Astrocyte of the spinal cord (primary cell): ENCODE measurements around the gene JDP2.

Source experiments
- DNase-seq: peaks from one replicate; pipeline ENCODE4 v3.0.0; 2011; ENCODE audit warnings: low read depth, low spot score
- H3K4me3 ChIP-seq: 2 replicates; pipeline ENCODE4 v1.5.1; 2011; ENCODE audit warnings: low read depth, mild to moderate bottlenecking, low read length, moderate library complexity
- in situ Hi-C: cut with HindIII; loops from 2 replicates; pipeline ENCODE4 v1.10.0; 2017; ENCODE audit warnings: low sequenced_read_pairs
- TF ChIP-seq, protein P1 (sequence below): IDR thresholded peaks from 2 replicates; pipeline ENCODE4 v1.5.1; 2012; ENCODE audit warnings: low read depth, mild to moderate bottlenecking, low read length, inconsistent platforms

The JDP2 gene

GRCh38 chr14:75445963-75446362, 18.1 kb downstream of the JDP2 start:
- no peak for DNase-seq
- in situ Hi-C loops: no loop called here
- TF ChIP-seq, protein P1, sequence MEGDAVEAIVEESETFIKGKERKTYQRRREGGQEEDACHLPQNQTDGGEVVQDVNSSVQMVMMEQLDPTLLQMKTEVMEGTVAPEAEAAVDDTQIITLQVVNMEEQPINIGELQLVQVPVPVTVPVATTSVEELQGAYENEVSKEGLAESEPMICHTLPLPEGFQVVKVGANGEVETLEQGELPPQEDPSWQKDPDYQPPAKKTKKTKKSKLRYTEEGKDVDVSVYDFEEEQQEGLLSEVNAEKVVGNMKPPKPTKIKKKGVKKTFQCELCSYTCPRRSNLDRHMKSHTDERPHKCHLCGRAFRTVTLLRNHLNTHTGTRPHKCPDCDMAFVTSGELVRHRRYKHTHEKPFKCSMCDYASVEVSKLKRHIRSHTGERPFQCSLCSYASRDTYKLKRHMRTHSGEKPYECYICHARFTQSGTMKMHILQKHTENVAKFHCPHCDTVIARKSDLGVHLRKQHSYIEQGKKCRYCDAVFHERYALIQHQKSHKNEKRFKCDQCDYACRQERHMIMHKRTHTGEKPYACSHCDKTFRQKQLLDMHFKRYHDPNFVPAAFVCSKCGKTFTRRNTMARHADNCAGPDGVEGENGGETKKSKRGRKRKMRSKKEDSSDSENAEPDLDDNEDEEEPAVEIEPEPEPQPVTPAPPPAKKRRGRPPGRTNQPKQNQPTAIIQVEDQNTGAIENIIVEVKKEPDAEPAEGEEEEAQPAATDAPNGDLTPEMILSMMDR: no peak
- H3K4me3 ChIP-seq: no peak overlapping the region

- H3K4me3 ChIP-seq: no peak overlapping the region
- in situ Hi-C loops: no loop called here
- TF ChIP-seq, protein P1: no peak
- no peak for DNase-seq
These were observed 18.6 kb downstream of the JDP2 start for GRCh38 chr14:75446447-75446846.

DNA sequence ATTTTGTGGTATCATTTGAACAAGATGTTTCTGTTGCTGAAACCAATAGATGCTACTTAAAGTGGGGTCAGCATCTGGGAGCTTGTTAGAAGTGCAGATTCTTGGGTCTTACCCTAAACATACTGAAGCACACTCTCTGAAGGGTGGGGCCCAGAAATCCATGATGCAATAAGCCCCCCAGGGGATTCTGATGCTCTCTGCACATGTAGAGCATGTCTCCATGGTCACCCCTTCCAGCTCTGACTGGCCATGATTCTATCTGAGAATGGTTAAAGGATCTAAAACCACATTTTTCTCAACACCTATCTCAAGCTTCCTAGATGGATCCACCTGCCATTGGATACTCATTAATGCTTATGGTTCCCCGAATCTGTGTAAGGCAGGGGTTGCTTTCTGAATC, 20.4 kb downstream of the JDP2 start:
- no peak for DNase-seq
- in situ Hi-C loops: no loop called here

GRCh38 chr14:75449036-75449435, 21.2 kb downstream of the JDP2 start:
- H3K4me3 ChIP-seq: no peak overlapping the region
- in situ Hi-C loops: no loop called here
- TF ChIP-seq, protein P1: no peak
- DNase-seq: no peak

More for the DNA sequence above, 20.4 kb downstream of the JDP2 start:
- H3K4me3 ChIP-seq: no peak overlapping the region
- TF ChIP-seq, protein P1: no peak

DNA sequence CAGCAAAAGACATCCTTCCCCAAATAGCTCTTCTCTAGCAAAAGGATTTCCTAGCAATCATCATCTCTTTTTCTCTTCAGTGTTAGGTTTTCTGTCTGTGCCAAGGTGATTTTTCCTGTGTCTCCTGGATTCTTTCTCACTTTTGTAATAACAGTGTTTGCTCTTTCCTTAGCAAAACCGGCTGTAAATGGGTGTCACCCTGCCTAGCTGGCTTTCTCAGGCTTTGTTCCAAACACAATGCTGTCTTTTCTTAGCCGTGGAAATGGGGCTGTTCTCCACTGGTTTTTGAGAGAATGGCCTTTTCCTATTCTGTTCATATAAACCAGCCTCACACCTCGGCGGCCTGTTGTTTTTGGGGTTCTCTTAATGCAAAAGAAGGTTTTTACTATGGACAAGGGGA, 21.9 kb downstream of the JDP2 start:
- DNase-seq: no peak
- TF ChIP-seq, protein P1: no peak
- in situ Hi-C loops: no loop called here
- no peak overlapping the region for H3K4me3 ChIP-seq

DNA sequence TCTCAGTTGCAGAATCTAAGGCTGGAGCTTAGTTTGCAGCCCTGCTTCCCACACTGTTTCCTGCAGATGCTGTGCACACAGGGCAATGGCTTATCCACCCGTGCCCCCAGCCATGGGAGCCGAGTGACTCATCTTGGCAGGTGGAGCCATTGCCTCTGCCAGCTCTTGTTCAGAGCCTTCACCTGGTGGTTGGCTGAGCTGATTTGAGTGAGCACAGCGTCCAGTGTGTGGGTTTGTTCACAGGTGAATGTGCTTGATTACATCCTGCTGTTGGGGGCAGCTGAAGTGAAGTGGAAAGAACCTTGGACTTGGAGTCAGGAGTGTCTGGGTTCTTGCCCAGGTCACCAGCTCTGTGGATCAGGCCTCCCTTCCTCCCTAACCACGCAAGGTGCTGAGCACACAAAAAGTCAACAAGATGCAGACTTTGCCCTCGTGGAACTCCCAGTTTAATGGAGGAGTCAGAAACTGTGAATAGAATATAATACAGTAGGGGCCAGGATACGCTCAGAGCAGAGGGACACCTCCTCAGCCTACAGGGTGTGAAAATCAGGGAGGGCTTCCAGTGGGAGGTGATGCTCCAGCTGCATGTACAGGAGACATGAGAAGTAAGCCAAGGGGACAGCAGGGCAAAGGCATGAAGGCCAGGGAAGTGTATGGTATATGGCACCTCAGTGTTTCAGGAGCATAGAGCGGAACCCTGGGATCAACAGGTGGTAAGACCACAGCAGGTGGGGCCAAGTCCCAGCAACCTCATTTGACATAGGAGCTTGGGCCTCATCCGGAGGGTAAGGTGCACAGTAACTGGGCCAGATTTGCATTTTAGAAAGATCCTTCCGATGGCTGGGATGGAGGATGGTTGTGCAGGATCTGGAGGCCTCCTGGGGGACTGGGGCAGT, 22.8 kb downstream of the JDP2 start:
- DNase-seq: peak; percentile 35
- H3K4me3 ChIP-seq: no peak overlapping the region
- TF ChIP-seq, protein P1: no peak
- in situ Hi-C loops: no loop called here
